Measurements from ENCODE around the gene C2orf49. TPM values are rescaled to one million over a fixed set of nuclear protein-coding genes. Genes with fewer than 3 reads are reported as not detected.

C2orf49 gene
- total and polyA plus RNA-seq, 9 of the 15 experiments (the other 6 are each of a cell fraction or from before 2014, with no cell fraction given), result 17.9 to 38.2 (median 25.6) TPM

DNA sequence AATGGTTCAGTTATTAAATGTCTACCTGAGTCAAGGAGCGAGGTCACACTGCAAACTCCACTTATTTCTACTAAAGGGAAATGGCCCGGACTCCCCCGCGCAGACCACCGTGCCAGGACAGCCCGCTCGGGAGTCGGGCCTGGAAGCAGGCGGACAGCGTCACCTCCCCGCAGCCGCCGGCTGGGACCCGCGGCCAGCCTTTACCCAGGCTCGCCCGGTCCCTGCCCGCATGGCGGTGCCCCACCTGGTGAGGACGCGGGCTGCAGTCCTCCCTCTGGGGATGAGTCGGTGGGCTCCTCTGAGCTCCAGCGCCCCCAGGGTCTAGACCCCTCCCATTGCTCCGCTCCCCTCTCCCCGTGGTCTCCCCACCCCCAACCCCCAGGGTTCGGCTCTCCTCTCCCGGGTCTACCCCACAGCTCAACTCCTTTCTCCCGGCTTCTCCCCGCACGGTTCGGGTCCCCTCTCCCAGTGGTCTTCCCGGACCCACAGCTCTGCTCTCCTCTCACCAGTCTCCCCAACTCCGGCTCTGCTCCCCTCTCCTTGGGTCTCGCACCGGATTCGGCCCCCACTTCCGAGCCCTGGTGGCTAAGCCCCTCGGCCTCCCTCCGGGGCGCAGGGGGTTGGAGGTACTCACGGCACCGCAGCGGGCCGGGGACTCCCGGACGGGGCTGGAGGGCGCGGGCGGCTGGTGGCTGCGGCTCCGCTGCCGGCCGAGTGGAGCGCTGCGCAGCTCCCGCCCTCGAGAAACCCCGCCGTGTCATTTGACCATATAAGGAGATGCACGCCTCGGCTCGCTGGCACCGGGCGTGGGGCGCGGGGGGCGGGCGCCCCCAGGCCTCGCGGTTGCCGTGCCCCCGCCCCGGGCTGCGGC, 61.2 kb downstream of the C2orf49 start, which contains the start of gene FHL2 (continued):
- TF ChIP-seq HOMEZ (CRISPR knock-in tag; IDR thresholded peaks at IDR 0.05) (no peak), HOXB6 (CRISPR knock-in tag; IDR thresholded peaks at IDR 0.05; ENCODE audit: borderline replicate concordance) (no peak), PCBP2 (IDR thresholded peaks at IDR 0.05; ENCODE audit: low read depth, low read length, poor library complexity, severe bottlenecking) (no peak), ZNF444 (CRISPR knock-in tag; IDR thresholded peaks at IDR 0.05) (no peak), MECOM (CRISPR knock-in tag; IDR thresholded peaks at IDR 0.05) (no peak), NEUROD1 (IDR thresholded peaks at IDR 0.05; ENCODE audit: borderline replicate concordance, low read depth, low read length, partially characterized antibody) (peak; percentile 33), SAFB (IDR thresholded peaks at IDR 0.05; ENCODE audit: borderline replicate concordance, low read depth, low read length) (no peak), LARP7 (IDR thresholded peaks at IDR 0.05) (peak; percentile 66; the same call in 1 of the 2 replicates), POLR3A (IDR thresholded peaks at IDR 0.05; ENCODE audit: borderline replicate concordance, extremely low read depth, insufficient read depth, insufficient read length) (no peak), HNRNPL (IDR thresholded peaks at IDR 0.05; ENCODE audit: low read depth, low read length) (peak; percentile 85), DDX20 (tag; IDR thresholded peaks at IDR 0.05; ENCODE audit: low read depth) (no peak), CXXC5 (CRISPR knock-in tag; IDR thresholded peaks at IDR 0.05) (peak; percentile 89), NCOA1 (IDR thresholded peaks at IDR 0.05; ENCODE audit: low read depth) (no peak)
- TF ChIP-seq, protein P1, sequence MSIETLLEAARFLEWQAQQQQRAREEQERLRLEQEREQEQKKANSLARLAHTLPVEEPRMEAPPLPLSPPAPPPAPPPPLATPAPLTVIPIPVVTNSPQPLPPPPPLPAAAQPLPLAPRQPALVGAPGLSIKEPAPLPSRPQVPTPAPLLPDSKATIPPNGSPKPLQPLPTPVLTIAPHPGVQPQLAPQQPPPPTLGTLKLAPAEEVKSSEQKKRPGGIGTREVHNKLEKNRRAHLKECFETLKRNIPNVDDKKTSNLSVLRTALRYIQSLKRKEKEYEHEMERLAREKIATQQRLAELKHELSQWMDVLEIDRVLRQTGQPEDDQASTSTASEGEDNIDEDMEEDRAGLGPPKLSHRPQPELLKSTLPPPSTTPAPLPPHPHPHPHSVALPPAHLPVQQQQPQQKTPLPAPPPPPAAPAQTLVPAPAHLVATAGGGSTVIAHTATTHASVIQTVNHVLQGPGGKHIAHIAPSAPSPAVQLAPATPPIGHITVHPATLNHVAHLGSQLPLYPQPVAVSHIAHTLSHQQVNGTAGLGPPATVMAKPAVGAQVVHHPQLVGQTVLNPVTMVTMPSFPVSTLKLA (conservative IDR thresholded peaks at IDR 0.05), result peak in 1 of 2 experiments; percentile 54; a peak in 1 of 4 replicates
- TF ChIP-seq, protein P2, sequence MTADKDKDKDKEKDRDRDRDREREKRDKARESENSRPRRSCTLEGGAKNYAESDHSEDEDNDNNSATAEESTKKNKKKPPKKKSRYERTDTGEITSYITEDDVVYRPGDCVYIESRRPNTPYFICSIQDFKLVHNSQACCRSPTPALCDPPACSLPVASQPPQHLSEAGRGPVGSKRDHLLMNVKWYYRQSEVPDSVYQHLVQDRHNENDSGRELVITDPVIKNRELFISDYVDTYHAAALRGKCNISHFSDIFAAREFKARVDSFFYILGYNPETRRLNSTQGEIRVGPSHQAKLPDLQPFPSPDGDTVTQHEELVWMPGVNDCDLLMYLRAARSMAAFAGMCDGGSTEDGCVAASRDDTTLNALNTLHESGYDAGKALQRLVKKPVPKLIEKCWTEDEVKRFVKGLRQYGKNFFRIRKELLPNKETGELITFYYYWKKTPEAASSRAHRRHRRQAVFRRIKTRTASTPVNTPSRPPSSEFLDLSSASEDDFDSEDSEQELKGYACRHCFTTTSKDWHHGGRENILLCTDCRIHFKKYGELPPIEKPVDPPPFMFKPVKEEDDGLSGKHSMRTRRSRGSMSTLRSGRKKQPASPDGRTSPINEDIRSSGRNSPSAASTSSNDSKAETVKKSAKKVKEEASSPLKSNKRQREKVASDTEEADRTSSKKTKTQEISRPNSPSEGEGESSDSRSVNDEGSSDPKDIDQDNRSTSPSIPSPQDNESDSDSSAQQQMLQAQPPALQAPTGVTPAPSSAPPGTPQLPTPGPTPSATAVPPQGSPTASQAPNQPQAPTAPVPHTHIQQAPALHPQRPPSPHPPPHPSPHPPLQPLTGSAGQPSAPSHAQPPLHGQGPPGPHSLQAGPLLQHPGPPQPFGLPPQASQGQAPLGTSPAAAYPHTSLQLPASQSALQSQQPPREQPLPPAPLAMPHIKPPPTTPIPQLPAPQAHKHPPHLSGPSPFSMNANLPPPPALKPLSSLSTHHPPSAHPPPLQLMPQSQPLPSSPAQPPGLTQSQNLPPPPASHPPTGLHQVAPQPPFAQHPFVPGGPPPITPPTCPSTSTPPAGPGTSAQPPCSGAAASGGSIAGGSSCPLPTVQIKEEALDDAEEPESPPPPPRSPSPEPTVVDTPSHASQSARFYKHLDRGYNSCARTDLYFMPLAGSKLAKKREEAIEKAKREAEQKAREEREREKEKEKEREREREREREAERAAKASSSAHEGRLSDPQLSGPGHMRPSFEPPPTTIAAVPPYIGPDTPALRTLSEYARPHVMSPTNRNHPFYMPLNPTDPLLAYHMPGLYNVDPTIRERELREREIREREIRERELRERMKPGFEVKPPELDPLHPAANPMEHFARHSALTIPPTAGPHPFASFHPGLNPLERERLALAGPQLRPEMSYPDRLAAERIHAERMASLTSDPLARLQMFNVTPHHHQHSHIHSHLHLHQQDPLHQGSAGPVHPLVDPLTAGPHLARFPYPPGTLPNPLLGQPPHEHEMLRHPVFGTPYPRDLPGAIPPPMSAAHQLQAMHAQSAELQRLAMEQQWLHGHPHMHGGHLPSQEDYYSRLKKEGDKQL (CRISPR knock-in tag; IDR thresholded peaks at IDR 0.05; ENCODE audit: borderline replicate concordance), result no peak
- TF ChIP-seq, protein P3, sequence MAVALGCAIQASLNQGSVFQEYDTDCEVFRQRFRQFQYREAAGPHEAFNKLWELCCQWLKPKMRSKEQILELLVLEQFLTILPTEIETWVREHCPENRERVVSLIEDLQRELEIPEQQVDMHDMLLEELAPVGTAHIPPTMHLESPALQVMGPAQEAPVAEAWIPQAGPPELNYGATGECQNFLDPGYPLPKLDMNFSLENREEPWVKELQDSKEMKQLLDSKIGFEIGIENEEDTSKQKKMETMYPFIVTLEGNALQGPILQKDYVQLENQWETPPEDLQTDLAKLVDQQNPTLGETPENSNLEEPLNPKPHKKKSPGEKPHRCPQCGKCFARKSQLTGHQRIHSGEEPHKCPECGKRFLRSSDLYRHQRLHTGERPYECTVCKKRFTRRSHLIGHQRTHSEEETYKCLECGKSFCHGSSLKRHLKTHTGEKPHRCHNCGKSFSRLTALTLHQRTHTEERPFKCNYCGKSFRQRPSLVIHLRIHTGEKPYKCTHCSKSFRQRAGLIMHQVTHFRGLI (CRISPR knock-in tag; IDR thresholded peaks at IDR 0.05), result no peak

Measured in K562 (cell line).